NCI-H526 (cell line): Measurements from ENCODE around the gene CDH2.
A peak's percentile ranks its signal among the peaks of the same experiment; 100 is the strongest.

ENCODE experiments used
- DNase-seq, 2 experiments: peaks; one replicate each; lab custom pipeline; 2025; lab: John Stamatoyannopoulos, UW

The CDH2 gene

DNA sequence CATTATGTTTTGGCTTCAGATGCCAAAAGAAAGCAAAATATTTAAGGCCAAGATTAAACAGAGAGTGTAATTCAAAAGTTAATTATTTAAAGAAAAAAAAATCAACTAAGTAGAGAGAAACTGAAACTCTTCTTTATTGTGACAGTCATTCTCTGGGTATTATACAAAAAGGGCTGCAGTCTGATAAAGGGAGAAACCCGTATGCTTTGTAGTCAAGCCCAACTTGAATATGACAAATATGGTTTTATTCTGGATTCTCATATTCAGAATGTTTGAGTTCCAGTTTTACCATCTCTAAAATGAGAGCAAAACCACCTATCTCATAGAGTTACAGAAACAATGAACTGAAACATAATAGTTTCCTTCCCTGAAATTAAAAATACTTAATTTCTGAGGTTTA is 8.2 kb downstream of the CDH2 start:
- no peak for DNase-seq

DNA sequence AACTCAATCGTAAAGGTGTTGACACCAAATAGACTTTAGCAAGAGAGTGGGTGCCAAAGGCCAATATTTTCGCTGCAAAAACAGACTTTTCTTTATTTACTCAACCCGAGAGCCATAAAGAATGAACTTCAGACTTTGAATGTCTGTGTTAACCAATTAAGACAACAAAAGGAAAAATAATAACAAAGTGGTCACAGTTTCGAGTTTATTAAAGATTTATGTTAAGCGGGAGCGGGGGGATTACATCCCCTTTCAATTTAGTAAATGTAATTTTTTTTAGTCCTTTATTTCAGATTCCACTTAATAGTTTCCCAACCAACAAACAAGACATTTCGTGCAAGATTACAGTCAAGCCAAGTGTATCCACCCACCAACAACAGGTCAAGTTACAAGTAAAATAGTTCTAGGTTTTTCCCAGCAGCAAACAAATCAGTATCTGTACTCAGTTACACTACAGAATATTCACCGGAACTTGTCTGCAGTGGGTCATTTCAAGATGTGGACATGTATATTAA is 9.0 kb downstream of the CDH2 start:
- no peak for DNase-seq

DNA sequence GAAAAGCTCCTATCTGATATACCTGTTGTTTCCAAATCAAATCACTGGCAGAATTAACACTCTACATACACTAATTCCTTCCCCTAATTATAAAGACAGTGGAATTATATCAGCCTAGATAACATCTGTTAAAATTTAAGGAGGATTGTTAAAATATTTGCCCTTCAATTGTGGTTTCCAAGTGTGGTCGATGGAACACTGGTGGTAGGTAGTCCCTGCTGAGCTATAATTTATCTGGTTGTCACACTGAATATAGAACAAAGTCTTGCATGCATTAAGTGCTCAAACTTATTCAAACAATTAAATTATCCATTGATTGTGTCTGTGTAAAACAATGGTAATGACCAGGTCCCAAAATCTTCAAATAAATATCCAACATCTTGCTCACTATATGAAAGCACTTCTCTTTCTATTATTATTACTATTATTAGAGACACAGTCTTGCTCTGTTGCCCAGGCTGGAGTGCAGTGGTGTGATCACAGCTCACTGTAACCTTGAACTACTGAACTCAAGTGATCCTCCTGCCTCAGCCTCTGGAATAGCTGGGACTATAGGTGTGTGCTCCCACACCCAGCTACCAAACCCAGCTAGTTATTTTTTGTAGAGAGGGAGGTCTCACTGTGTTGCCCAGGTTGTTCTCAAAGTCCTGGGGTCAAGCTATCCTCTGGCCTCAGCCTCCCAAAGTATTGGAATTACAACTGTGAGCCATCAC is 12.0 kb downstream of the CDH2 start:
- DNase-seq: no peak

DNA sequence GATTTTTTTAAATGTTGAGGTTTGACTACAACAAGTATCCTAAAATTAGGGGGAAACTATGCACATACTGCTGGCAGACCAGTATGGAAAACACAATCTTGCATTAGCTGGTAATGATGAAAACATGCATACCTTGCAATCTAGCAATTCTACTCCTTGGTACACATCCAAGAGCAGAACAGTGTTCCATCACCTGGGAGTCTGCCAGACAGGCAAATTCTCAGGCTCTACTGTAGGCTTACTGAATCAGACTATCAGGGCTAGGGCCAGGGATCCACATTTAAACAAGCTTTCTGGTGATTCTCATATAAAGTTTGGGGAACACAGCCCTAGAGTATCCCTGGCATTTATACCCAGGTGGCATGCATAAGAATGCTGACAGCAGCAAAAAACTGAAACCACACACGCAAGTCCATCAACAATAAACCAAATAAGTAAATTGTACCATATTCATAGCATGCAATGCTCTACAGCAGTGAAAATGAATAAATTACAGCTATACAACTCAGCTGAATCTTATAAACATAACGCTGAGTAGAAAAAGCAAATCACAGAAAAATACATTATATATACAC is 13.6 kb downstream of the CDH2 start:
- DNase-seq: no peak

DNA sequence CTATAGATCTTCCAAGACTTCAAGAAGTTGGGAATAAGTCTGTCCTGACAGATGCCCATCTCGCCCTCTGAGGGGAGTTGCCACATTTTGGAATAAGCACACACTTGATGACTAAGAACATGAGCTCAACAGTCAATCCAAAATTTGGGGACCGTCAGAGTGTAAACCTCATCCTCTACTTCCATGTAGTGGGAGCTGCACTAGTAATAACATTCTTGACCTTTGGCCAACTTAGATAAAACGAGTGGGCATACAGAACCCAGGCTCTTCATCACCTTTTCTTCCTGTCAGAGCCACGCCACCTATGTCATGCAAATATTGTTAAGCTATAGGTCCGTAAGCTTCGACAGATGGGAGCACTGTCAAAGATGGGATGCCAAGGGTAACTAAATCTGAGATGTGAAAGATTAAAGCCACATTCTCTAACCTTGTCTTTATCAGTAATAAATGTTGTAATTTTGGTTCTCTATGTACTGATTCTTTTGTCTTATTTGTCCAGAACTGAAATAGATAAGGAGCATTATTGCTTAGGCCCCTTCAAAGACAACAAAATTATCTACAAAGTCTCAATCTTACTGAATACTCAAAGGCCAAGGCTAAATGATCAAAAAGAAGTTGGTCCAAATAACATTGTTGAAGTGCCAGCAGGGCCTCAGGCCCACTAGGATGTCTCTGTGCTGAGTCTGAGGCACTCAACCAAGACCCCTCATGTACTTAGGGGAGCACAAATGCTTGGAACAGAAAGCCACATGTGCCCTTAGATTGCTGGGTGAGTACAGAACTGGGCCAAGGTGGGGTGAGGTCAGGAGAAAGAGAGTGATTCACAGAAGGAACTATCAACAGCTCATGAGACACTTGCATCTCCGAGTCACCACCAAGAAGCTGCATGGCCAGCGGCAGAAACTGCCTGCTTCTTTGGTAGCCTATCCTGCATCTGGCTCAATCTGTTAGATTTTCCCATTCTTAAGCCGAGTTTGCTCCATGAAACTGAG is 15.0 kb downstream of the CDH2 start:
- no peak for DNase-seq

DNA sequence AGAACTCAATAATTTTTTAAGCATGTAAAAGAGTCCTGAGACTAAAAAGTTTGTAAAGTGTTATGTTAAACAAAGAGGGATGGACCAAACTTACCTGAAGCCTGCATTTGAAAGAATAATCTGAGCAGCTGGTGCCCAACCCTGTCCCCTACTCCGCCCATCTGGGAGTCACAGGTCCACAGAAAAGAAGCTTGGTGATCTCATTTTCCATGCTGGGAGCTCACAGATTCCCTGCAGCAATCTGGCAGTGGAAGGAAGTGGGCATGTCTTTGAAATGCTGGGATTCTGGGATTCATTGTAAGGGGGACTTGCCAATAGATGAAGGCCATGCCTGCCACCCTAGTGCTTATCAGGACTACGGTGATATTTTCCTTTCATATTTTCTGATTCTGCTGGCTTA is 17.9 kb downstream of the CDH2 start:
- no peak for DNase-seq

DNA sequence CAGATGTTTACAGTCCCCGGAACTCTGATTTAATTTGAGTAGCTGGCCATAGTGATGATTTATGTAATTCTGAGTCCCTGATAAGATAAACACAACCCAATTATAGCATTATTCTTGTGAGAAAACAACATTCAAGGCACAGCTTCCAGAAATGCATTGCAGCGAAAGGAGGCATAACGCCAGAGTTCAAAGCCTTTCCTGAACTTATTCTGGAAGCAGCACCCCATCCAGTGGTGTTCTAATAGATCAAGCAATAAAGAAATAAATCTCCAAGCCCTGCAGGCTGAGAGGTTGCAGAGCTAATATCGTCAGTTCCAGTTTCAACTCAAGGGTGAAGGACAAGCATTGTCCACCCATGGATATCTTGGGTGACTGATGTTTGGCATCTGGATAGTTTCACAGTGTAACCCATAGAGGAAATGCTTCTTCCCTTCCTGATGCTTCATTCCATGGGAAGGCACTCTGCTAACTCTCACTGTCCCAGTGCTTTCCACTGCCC is 18.8 kb downstream of the CDH2 start:
- no peak for DNase-seq

DNA sequence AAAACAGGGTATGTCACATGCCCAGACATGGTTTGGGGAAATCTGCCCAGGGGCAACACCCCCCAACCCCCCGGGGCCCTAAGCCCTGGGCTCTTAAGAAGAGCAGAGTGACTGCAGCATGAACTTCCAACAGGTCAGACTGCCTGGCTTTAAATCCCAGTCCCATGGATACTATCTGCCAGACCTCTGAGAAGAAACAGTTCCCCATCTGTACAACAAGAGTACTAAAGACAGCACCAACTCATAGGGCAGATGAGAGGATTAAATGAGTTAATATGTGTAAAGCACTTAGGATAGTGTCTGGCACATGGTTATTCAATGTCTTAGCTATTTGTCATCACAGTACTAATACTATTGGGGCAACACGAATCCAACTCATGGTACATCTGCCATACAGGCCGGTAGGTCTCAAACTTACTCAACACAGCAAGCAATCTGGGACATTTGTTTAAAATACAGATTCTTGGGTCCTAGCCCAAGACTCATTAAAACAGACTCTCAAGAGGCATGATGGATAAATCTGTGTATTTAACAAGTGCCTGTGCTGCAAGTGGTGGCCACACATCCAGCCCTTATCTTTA is 23.4 kb downstream of the CDH2 start:
- no peak for DNase-seq

DNA sequence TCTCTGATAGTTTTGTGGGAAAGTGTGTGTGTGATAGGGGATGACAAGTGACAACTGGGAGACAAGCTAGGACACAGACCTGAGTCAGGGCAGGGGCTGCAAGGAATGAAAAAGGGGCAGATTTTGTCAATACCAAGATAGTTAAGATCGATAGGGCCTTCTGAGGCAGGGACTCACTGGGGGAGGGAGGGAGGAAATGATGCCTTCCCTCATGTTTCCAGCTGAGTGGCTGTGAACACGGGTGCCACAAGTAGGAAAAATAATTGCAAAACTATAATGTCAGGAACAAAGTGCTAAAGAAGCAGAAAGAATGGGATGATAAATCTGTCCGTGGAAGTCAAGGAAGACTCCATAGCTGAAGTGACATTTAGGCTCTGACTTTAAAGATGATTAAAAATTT is 24.2 kb downstream of the CDH2 start:
- DNase-seq: no peak

DNA sequence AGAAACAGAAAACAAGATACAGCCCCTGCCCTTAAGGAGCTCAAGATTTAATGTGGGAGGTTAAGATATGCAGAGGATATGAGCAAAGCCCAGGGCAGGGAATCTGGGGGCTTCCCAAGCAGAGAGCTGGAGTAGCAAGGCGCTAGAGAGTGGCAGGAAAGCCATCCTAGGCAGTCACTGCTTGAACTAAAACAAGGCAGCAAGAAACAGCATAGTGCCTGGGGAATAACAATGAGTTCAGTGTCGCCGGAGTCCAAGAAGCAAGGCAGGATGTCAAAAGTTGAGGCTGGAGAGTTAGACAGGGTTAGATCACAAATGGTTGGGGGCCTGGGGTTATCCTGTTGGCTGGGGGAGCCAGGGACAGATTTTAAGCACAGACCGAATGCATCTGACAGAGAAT is 24.6 kb downstream of the CDH2 start:
- no peak for DNase-seq

DNA sequence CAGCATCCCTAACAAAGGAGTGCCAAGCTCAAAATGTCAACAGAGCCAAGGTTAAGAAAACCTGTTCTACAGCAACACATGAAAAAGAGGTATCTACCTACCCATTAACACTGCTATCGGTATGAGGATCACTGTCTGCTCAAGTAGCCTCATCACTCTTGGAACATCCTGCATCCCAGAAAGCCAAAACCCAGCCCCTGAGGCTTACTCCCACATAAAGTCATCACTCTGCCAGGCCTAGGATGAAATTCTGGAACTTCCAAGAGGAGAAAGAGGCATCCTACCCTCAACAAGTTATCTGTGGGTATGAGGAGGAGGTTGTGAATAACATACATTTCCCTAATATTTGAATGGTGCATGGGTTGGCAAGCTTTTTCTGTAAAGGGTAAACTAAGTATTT is 25.5 kb downstream of the CDH2 start:
- DNase-seq: no peak

DNA sequence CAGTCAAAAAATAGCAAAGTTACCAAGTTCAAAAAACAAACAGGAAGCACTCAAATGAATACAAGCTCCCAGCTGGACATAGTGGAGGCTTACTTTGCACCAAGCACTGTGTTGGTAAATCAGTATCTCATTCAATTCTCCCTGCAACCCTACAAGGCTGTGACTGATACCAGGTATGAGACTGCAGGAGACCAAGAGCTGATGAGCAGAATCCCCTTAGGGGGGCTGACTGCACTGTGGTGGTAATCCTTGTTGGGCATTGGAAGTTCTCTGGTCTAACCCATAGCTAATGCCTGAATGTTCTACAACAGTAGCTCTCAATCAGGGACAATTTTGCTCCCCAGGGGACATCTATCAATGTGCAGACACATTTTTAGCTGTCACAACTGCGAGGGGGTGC is 26.0 kb downstream of the CDH2 start:
- DNase-seq: no peak

DNA sequence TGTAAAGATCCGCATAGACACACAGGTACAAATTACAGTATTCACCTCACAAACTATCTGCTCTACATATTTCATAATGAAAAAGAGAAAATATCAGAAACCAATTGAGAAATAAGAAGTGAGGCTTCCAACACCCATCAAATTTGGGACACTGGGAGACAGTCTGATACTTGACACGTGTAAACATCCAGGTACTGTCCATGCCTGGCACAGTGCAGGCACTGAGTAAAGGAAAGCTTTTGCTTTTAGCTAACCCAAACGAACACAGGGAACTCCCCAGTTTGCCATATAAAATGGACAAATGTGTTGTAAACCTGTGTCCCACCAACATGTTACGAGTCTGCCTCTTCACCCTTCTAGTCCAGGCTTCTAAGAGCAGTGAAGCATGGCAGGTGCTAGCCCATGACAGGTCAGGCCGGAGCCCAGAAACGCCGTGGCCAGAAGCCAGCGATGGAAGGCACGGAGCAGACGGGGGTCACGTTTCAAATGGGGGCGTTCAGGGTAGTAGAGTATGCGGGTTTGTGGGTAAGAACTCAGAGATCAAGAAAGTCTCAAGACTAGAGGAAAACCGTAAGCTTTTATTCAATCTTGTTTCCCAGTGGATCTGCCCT is 27.0 kb downstream of the CDH2 start:
- DNase-seq: no peak

DNA sequence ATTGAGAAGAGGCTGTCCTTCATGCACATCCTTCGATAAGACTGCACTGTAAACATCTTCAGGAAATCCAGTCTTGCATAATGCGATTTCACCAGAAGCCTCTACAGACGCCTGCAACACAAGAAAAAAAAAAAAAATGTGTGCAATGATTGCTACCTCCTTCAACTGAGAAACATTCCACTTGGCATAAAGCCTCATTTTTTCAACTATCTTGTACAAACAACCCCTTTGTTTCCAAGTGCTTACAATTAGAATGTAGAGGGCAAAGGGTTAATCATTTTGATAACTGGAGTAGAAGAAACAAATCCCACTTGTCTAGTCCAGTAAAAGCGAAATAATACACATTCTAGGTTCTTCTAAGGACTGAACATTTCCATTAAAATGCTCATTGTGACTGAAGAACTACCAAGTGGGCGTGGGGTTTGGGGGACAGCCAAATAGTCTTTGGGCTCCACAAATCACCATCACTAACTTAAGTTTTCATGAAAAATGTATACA is 29.2 kb downstream of the CDH2 start:
- no peak for DNase-seq

DNA sequence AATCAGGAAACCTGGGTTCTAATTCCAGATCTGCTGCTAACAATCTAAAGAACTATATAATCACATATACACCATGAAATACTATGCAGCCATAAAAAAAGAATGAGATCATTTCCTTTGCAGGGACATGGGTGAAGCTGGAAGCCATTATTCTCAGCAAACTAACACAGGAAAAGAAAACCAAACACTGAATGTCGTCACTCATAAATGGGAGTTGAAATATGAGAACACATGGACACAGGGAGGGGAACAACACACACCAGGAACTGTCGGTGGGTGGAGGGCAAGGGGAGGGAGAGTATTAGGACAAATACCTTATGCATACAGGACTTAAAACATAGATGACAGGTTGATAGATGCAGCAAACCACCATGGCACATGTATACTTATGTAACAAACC is 33.2 kb downstream of the CDH2 start:
- no peak for DNase-seq

DNA sequence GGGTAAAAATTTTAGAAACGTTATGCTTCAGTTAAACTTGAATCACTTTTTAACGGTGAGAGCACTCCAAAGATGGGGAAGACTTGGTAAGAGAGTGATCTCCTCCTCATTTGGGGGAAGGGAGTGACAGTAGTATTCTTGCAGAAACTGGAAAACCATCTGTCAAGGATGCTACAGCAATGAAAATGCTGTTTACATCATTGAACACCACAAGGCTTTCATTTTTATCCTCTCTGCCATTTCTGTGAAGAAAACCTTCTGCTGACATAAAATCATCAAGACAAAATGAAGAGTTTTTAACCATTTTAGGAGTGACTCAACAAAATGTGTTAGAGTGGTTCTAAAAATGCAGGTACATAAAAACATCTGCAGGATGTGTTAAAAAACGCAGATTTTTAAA is 38.1 kb downstream of the CDH2 start:
- no peak for DNase-seq

DNA sequence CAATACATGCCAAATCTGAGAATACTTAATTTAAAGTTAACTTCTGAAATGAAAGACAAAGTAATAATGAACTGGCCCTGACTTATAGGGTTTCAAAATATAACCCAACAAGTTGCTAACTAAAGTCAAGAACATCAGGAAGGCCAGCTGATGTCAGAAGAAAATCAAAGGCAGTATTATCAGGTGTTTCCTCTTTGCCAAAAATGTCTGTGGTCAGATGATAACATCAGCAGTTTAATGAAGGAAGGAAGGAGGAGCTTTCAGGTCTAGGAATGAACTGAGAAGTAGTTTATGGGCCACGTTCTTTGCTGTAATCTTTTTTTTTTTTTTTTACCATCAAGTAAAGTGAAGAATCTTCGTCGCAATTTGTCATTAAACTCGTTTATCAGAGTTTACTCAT is 40.9 kb downstream of the CDH2 start:
- DNase-seq: no peak

DNA sequence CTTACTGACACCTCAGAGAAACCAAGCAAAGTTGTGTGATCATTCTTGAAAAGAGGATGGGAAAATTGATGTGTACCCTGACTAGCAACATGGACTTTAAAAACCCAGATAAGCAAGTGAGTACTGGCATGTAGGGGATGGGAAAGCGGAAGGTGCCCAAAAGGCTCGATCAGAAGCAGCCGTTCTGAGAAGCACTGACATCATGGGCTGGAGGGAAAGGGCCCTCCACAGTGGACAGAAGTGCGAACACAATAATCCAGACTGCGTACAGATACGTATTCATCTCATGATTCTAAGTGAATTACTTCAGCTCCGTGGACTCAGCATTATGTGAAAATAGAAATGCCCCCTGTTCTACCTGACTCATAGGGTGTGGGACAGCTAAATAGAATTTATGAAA is 42.2 kb downstream of the CDH2 start:
- no peak for DNase-seq

DNA sequence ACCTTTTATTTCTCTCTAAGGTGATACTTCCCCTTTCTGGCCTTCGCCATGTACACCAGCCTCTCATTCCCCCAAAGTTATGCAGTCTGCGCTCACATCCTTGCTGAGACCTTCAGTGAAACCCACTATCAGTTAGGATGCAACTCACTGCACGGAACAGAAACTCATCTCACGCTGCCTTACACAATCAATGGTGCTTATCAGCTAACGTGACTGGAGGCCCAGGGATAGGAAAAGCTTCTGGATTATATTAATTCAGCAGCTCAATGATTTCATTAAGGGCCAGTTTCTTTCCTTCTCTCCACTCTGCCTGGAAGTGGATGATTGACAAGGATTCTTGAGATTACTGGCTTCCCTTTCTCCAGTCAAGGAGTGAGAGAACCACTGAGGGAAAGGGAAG is 44.8 kb downstream of the CDH2 start:
- no peak for DNase-seq

DNA sequence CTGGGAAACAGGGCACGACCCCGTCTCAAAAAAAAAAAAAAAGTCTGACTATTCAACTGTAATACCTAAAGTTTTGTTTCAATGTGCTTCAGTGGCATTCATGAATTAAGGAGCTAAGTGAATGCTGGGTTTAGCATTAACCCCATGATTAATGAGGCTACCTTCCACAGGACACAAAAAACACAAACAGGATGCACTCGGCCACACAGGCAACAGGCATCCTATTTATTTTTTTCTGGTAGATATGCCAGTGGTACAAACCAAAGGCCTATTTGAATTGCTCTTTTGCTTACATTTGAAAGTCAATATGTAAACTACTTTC is 48.3 kb downstream of the CDH2 start:
- DNase-seq: peak in 1 of 2 experiments; percentile 24

DNA sequence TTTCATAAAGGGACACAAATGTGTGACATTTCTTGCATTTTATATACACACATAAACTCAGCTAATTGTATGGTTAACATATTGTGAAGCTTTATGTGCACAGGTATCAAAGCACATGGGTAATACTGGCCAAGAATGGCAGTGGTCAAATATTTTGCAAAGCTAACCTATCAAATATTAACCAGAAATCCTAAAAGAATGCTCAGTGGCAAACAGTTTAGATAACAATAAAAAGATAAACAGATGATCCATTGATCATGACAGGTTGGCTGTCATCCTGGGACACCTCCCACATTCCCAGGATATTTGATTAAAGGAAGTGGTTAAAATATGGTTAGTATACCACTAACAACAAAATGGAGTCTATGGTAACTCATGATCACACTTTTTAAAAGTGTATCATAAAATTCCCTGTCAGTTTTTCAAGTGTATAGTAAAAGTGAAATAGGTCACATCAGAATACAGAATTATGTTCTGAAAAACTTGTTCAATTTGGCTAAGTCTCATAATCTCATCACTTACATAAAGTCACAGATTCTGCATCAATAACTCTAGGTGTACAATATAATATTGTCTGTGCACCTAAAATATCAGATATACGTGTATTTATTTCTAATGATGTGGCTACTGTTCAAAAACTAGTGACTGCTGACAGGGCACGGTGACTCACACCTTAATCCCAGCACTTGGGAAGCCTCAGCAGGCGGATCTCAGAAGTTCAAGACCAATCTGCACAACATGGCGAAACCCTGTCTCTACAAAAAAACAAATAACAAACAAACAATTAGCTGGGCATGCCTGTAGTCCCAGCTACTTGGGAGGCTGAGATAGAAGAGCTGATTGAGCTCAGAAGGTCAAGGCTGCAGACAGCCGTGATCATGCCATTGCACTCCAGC is 48.9 kb downstream of the CDH2 start:
- DNase-seq: no peak
